IPS DF 4.7 (cell line): ENCODE measurements around the gene KPNB1.

Experiments
- DNase-seq: peaks from one replicate; pipeline ENCODE4 v3.0.0-alpha.2; 2013; ENCODE audit warnings: low spot score; ENCODE audit errors: extremely low read depth

Gene KPNB1

DNA sequence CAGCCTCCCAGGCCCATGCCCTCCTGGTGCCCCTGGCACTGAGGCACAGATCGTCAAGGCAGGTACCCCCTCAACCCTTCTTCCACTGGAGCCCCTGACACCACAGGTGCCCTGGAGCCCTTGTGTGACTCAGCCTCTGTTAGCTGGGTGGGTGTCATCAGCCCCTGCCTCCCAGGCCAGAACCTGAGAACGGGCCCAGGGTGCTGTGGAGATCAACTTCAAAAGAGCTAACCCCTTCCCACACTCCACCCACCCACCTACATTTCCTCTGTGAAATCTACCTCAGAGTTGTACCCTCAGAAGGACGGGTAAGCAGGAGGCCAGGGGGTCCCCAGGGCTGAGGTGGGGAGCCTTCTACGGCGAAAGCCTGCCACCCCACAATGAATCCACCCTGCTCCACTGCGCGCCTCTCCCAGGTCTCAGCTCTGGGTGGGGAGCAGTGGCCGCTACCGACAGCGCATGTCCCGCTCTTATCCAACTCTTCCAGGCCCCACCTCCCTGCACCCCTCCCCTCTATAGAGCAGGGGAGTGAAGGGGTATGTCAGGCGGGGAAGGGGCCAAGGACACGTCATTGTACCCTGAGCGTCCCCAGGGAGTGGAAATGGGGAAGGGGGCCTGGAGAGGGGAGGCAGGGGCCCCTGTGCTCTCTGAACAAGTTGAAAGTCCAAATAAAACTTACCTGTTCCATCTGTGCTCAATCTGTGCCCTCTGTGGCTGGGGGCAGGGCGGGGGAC, 61.8 kb downstream of the KPNB1 start:
- DNase-seq, result no peak

DNA sequence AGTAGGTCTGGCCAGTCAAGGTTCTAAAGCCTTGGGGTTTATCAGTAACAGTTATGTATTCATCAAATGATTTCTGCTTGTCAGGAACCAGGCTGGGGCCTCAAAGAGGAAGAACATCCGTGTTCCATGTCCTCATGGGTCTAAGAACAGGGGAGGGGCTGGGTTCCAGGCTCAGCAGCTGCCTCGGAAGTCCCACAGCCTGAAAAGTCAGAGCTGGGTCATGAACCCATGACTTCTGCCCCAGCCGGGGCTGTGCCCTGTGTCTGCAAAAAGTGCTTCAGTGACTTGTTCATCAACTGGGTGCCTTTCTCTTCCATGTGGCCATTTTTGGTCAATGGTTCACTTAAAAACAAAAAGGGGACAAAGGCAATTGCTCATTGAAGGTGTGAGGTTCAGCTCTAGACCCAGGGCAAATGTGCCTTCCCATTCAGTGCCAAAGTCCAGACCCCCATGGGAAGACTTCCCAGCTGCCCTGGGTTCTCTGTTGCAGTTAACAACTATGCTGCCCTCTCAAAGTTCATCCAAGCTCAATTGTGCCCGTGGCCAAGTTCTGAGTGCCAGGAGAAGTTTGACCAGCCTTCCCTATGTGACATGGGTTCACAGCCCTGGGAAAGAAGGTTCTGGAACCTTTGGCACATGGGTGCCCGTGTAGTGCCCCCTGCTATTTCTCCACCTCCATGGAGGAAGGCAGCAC, 62.8 kb downstream of the KPNB1 start:
- no peak for DNase-seq

DNA sequence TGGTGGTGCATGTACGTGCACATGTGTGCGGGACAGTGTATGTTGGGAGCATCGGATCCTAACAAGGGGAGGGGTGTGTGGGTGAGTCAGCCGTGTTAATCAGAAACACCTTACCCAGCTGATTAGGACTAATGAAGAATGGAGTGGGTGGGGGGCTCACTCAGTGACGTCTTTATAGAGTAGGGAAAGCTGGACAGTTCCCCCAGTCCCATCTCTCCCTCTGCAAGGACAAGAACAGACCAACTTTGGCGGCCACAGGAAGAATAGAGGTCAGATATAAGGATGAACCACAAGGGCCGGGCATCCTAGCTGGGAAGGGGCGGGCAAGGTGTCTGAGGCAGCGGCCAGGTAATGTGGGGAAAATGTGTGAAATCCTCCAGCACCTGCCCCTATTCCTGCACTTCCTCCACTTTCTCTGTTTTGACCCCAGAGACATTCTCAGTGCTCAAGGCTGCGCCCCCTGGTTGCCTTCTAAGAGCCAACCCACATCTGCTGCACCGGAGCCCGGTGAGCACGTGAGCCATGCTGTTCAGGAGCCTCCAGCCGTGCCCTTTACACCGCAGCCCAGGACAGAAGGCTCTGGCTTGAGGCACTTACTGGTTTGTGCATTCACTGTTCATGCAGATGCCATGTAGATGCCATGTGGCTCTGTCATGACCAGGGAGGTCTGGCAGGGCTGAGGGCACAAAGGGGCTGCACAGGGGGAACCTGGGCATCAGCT, 64.4 kb downstream of the KPNB1 start:
- no peak for DNase-seq

DNA sequence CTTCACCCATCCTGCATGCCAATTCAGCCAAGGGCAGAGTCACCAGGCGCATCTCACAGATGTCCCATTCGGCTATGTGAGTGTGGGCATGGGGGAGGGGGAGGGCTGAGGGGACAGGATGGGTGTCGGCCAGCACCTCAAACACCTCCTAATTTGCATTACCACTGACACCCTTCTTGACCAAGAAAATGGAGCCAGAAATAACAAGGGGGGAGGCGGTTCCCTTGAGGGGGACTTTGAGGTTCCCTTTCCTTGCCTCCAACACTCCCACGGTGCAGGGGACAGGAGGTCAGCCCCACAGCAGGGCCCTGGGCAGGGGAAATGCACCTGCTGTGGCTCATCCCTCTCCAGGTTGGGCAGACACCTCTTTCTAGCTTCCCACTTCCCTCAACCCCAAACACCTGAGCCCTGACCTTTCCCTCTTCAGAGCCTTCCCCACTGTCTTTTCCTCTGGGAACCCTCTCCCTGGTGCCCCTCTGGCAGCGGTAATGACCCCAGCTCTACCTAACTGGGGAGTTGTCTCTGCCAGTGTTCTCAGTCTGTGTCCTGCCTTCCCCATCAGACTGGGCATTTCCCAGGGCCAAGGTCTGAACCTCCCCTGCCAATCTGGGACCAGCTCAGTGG, 65.2 kb downstream of the KPNB1 start:
- no peak for DNase-seq

DNA sequence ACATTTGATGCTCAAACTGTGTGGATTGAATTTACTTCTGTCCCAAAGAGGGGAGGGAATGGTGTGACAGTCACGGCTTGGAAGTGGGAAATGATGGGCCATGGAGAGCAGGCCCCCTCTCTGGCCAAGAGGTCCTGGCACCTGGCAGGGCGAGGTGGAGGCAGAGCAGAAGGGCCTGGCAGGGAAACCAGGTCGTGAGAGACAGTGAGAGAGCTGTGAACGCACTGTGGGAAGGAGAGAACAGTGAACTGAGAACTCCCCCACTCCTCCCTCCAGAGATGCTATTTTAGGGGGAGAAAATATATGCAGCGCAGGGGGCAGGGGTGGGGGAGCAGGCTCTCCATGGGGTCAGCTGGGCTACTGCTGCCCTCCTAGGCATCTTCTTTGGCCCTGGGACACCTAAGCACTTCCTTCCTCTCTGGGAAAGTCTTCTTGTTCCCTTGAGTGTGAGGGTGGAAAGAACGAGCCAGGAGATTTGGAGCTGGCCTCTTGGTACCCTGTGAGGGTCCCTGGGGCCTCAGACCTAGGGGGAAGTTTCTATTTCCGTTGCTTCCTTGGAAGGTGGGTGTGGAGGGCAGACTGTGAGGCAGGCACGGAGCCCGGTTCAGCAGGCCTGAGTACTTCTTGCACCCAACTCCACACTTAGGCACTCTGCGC, 66.1 kb downstream of the KPNB1 start:
- DNase-seq, result no peak

DNA sequence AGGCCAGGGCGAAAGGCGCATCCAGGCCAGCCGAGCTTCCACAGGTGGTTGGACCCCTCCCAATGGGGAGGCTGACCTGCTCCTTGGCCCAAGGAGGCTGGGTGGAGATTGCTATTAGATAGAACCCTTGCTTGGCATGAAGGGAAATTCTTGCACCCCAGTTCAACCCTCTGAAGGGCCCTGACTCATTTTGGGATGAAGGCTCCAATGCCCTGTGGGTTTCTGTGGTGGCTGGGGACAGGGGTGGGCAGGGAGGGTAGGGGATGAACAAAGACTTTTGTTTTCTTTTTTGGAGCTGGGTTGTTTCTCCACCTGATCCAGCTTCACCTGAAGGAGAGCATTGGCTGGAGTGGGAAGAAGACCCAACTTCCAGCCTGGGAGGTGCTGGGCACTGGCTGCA, 66.7 kb downstream of the KPNB1 start:
- no peak for DNase-seq

DNA sequence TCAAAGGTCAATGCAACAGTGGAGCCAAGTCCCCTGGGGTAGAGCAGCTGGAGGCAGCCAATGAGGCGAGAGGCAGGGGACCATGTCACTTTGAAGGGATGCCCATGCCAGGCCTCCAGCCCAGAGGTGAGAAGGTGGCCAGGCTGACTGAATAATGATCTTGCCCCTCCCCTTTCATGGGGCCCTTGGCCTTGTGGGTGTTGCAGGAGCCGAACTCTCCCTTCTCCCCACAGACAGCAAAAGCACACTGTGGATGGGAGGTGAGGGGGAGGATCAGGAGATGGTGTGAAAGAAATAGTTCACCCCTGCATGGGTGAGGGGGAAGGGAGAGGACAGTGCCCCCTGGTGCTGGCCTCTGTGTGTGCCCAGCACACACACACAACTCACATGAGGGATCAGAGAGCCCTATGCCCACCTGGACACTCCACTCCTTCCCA, 67.6 kb downstream of the KPNB1 start:
- no peak for DNase-seq

DNA sequence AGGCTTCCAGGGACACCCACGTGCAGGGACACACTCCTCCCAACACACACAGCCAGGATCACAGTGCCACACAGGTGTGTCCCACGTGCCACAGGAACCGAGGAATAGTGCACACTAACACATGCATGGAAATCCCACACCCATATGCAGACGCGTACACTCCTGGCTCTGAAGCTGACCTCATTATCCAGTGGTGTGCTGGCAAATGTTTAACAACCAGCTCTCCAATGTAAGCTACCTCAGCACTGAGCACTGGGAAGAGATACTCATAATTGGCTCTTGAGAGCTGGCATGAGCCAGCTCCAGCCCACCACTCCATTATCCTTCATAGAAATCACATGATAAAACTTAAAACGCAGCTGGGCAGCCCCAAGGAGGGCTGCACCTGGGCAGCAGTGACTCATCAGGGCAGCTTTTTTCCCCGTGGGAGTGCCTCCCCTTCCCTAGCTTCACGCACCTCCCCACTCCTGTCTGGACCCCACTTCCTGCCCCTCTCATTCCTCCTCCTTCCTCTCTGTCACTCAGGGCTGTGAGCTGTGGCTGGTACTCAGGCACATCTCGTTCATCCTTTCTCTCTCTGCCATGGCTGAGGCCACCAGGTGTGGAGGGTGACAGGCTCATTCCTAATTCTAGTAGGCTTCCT, 68.4 kb downstream of the KPNB1 start:
- no peak for DNase-seq

DNA sequence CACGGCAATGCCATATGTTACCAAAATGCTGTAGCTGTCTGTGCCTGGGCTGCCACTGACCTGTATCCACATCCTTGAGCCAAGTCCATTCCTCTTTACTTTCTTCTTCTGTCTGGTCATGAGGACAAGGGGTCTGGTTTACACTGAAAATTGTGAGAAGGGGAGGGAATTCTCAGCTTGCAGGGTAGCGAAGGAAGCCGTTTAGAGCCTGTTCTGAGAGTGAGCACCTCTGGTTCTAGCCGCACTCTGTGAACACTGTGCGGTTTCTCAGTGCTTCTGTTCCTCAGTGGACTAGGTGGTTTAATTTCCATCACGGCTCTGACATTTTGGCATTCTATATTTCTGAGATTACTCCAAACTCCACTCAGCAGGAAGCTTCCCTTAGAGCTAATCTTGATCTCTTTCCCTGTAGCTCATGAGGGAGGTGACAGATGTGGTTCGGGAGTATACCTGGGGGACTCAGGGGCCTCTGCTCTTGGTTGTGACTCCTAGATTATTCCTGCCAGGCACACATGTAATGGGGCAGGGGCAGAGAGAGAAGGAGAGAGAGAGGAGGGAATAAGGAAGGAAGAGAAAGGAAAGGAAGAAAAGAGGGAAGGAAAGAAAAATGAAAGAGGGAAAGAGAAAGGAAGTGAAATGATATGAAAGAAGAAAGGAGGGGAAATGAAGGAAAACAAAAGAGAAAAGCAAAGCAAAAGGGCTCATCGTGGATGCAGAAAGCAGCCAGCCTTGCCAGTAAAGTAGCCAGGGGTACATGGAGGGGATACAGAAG, 69.1 kb downstream of the KPNB1 start:
- DNase-seq, result no peak

DNA sequence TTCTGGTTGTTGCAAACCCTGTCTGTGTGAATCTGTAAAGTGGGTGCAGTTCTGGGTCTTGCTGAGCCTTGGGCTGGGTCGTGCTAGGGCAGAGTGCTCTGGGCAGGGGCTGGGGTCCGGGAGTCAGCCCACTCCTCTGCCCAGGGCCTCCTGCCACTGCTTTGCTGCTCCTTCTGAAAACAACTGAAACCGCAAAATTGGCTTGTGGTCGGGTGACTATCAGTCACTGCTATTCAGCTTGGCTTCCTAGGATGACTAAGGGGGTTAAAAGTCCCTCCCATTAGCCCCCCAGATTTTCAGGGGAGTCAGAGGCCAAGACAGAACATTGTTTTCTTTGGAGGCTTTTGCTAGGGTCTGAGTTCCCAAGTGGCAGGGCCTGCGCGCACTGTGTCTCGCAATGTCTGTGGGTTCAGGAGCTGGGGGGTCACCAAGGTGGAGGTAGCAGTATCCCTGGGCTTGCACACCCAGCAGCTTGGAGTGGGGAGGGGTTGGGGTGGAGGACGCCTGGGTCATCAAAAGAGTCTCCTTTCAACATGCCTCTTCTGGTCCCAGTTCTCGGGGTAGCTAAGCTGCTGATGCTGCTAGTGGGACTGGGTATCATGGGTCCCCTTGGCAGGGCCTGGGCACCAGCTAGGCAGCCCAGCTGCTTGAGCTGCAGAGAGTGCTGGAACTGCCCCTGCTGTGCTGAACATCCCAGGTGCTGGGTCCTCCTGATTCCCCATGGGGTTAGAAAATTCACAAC, 69.9 kb downstream of the KPNB1 start:
- no peak for DNase-seq

DNA sequence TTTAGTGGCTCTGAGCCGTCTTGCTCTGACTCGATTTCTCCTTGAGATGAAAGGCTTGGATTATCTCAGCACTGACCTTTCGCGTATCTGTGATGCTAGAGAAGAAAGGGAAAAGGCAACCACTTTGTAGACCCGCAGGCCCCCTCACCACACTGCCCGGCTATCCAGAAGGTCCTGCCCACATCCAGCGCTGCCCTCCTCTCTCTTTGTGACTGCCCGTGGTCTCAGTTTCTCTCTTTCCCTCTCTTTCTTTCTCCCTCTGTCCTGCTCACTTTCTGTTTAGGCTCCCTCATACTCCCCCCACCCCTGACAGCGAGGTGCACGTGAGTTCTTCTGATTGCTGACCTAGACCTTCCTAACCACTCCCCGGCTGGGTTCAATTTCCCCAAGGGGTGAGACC, 70.5 kb downstream of the KPNB1 start:
- DNase-seq, result no peak

DNA sequence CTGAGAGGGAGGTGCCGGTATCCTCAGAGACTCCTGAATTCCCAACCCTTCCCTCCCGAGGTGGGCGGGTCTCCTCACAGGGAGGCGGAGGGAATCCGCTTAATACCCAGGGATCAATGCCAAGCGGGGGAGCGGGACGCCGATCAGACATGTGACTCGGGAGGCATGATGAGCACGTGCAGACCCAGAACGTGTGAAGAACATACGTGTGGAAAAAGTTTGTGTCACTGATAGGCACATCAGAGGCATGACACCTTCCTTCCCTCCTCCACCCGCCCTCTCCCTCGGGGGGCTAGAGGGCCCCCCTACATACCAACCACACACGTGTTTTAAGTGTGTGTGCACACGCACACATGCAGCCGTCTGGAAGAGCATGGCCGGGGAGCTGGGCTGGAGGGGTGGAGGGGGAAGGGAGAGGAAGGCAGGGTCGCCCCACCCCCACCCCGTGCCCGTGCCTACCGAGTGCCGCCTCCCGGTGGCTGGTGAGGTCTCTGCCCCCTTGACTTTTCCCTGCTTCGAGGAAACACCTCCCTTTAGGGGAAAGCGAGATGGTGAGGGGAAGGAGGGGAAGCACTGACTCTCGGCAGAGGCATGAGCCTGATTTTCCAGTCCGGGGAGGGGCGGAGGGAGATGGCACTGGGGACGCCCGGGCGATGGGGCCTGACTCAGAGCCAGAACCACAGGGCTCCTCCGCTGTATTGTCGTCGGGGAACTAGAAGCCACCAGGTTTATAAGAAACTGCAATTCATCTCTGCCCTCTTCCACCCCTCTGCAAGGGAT, 71.2 kb downstream of the KPNB1 start:
- no peak for DNase-seq

DNA sequence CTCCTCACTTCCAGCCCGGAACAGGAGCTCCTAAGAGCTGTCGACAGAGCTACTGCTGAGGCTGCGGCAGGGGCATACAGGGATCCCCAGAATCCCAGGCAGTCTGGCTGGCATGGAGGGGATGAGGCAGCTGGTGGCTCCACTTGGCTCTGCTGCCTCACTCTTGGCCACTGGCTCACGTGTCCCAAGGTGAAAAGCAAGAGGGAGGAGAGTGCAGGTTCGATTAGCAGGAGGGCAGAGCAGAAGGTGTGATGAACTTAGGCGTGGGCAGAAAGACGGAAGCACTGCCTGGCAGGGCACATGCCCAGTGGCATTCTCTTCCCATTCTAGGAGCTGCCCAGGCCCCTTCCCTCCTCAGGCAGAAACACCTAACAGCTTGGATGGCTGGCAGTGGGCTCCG, 72.0 kb downstream of the KPNB1 start:
- DNase-seq, result no peak

DNA sequence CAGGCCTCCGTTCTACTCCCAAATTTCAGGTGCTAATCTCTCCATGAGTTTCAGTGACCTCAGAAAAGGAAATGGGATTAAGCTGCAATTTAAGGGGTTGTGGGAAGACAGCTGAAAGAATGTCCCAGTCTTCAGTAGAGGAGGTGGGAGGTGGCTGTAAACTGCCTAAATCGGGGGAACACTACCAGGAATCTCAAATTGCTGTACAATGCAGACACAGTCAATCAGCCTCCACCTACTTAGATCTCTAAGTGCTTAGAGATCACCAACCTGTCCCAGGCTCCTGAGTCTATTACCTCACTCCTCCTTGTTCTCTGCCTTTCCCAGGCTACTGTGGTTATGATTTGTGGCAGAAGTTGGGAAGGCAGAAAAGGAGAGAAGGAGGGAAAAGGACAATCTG, 75.0 kb downstream of the KPNB1 start:
- DNase-seq, result no peak

DNA sequence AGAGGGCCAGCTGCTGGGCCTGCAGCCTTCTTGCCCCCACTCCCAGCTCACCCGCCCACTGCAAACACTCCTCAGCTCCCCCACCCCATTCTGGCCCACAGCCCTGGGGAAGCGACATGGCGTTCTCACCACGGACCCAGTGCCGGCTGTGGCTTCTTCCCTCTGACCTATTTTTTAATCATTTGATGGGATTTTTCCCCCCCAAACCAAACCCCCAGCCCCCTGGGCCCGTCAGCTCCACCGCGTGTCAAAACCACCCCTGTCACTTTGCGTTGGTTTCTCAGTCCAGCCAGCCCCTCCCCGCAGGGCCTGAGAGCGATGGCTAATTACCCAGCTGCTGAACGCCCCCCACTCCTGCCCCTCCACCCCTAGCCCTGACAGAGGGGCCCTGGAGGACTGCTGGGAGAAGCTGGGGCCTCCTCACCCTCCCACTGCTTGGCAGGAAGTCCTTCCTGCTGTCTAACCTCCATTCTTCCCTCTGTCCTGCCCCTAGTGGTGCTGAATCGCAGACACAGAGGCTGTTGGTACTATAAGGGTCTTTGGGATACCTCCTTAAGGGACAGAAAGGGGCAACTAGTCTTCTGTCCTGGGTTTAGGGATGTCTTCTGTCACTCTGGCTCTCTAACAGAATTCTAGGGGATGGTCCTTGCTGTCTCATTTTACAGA, 75.9 kb downstream of the KPNB1 start:
- no peak for DNase-seq

DNA sequence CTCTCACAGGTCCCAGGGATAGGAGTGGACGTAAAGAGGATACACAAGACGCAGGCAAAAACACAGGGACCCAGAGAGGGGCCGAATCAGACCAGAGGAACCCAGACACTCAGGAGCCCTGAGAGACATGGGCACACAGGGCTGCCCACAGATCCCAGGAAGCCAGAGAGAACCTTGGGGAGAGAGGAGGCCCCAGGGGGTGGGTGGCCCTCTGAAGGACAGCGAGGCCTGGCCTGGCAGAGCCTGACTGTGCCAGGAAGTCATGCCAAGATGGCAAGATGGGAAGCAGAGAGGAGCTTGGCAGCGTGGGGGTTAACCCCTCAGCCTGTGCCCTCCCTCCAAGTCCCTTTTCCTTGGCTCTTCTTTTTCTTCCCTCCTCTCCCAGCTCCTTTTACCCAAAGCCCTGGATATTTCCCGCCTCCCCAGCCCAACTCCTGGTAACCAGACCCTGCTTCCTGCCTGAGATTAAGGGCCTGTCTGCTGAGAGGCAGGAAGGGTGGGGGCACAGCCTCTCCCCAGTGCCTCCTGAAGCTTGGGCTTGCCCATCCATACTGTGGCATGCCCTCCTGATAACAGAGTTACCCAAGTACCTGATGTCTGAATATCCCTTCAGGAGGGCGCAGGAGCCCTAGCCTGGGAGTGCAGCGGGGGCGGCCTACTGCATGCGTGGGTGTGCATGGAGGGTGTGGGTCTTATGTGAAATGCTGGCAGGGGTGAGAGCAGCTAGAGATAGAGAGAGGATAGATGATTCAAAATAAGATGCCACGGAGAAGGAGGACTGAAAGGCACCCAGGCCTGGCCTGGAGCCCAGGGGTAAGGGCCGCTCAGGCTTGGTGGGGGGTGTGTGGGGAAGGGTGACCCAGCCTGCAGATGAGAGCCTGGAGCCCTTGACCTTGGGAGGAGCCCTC, 77.3 kb downstream of the KPNB1 start:
- DNase-seq, result no peak

DNA sequence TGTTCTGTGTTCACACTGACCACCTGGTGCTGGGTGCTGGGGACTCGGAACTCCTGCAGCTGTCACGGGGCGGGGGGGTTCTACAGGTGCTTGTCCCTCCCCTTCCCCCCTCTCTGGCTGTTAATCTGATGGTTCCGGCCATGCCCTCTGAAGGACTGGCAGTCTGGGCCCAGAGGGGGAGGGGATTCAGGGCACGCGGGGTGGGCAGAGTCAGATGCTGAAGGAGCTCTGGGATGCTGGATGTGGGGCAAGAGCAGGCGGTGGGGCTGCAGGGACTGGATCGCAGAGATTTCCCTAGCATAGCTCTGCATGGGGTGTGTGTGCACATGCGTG, 78.0 kb downstream of the KPNB1 start:
- no peak for DNase-seq
